ENCODE data around the gene LHFPL3.

The LHFPL3 gene

GRCh38 chr7:104800307-104800706 lies 471.9 kb downstream of the LHFPL3 start:
- DNase-seq (ENCODE audit: low read depth) = no peak

- DNase-seq (ENCODE audit: low read depth) = no peak
Observed at GRCh38 chr7:104801022-104801421, 472.6 kb downstream of the LHFPL3 start.

DNA sequence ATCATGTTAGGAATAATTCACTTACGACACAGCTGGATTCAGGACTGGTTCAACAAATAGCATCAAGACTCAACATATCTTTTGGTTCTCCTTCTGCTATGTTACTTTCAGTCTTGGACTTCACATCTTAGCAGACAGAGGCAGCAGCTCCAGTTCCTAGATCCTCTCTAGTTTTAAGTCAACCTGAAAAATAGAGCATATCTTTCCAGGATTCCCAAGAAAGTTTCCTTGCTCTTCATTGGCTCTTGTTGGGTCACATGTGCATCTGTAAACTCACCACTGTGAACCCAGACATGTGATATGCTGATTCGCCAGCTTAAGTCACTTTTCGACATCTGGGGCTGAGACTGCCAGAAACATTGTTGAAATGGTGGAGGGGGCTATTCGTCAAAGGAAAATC lies 475.5 kb downstream of the LHFPL3 start:
- no peak for DNase-seq (ENCODE audit: low read depth)

DNA sequence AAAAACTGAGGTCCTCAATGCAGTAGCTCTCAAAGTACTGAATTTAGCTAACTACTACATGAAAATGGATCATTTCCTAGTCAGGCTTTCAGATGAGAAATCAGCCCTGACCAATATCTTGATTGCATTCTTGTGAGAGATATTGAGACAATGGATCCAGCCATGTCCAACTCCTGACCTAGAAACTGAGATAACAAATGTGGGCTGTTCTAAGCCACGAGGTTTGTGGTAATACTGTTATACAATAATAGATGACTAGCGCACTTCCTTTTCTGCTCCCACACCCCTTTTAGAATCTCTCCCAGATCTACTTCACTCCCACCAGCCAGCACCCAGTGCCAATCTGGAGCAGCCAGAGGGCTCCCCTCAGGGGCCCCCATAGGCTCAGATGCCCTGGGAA lies 476.3 kb downstream of the LHFPL3 start:
- no peak for DNase-seq (ENCODE audit: low read depth)

DNA sequence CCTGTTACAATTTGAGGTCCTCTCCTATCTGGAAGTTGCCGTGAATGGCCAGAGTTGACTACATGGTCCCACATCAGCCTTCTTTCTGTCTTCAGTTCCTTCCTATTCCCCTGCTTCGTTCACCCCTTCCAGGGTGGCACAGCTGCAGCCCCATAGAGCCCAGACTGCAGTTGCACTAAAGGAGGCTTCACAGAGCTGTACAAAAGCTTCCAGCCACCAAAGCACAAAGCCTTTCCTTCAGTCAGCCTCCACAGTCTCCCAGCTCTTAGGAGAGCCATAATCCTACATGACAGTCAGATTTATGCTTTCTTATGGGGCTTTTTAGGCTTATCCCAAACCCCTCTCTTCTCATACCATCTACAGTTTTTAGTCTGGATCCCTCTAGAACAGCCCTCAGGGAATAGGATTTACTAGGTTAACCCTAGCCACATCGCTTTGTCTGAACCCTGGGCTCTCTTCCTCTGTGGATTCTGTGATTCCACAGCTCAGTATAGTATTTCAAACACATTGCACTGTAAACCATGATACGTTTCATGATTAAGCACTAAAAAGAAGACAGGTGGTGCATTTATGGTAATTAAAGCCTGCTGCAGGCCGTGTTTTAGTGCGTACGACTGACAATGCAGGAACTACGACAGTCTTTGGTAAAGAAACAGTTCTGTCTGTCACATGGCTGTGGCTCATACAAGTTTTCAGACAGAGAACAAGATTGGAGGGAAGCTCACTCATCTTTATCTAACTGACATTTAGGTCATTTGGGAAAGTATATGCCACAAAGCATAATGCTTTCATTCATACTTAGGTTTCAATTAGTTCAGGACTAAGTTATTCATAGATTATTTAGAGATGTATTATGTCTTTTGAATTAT lies 477.3 kb downstream of the LHFPL3 start:
- no peak for DNase-seq (ENCODE audit: low read depth)

GRCh38 chr7:104807671-104808070 lies 479.3 kb downstream of the LHFPL3 start:
- no peak for DNase-seq (ENCODE audit: low read depth)

- DNase-seq (ENCODE audit: low read depth) = no peak
Observed at GRCh38 chr7:104809906-104810305, 481.5 kb downstream of the LHFPL3 start.

DNA sequence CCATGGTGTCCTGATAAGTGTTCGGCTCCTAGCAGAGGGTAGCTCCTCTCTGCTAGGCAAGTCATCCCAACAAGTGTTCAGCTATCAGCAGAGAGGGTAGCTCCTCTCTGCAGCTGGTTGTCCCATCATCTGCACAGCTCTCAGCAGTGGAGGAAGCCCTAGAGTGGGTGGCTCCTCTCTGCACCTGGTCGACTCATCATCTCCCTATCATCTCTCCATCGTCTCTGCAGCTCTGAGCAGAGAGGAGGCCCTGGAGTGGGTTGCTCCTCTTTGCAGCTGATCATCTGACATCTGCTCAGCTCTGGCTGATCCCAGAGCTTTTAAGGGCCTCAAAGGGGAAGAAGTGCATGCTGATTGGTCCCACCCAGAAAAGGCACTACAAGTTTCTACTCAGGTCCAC lies 485.7 kb downstream of the LHFPL3 start:
- no peak for DNase-seq (ENCODE audit: low read depth)

DNA sequence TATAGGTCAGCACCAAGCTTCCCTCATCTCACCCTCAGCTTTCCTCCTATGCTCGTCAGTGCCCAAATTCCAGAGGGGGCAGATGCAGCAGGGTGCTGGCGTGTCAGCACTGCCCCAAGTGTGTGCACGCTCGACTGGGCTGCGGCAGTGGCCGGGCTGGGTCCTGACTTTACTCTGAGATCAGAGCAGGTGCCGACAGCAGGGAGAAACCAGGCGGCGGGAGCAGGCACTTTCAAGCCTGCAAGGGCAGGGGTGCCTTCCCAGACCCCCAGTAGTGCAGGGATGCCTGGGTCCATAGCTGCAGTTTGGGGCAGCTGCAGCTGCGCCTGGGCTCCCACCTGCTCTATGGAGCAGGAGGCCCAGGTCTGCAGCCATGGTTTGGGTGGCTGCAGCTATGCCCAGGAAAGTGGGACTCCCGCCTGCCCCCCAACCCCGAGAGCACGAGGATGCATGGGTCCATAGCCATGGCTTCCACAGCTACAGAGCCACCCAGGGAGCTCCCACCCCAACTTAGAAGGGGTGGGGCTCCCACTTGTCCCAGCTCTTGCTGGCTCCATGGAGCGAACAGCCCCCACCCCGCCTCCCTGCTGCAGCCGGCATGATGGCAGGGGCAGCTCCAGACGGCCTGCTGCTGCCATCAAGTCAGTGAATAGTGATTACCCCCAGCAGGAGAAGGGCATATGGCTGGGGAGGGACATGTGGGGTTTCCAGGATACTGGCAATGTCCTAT lies 486.4 kb downstream of the LHFPL3 start:
- no peak for DNase-seq (ENCODE audit: low read depth)

- DNase-seq (ENCODE audit: low read depth) = no peak
Observed at GRCh38 chr7:104816537-104816936, 488.1 kb downstream of the LHFPL3 start.

DNA sequence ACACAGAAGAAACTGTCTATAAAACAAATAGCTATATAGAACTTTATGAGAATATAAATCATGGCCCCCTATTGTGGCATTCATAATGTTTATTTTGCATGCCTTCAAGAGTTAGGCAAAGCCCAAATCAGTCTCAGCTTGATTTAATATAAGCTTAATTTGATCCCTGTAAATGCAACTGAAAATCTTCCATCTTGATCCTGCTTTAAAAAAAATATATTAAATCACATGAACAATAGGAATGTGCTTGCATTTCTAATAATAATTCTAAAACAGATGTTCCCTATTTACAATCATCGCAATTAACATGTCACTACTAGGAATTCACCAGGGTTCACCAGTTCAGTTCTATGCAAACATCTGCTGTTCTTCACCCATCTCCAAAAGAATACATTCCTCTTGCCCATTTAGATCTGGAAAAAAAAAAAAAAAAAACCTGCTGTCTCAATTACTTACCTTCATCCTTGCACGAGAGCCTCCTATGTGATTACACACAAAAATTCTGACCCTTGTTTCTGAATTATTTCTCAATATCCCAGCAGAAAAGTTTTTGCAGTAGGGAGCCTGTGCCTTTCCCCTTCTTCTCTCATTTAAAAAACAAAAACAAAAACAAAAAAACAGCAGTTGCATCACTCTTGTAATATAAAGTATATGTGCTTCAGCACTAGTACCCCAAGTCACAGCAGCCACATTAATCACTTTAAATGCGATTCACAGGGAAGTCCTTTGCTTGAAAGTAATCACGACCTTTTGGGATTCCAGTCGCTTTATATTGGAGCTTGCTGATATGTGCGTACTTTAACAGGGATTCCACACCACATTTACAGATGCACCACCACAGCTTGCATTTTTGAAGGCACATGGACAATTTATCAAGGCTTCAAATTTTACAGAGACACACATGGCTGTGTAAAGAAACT lies 490.8 kb downstream of the LHFPL3 start:
- DNase-seq (ENCODE audit: low read depth) = no peak

DNA sequence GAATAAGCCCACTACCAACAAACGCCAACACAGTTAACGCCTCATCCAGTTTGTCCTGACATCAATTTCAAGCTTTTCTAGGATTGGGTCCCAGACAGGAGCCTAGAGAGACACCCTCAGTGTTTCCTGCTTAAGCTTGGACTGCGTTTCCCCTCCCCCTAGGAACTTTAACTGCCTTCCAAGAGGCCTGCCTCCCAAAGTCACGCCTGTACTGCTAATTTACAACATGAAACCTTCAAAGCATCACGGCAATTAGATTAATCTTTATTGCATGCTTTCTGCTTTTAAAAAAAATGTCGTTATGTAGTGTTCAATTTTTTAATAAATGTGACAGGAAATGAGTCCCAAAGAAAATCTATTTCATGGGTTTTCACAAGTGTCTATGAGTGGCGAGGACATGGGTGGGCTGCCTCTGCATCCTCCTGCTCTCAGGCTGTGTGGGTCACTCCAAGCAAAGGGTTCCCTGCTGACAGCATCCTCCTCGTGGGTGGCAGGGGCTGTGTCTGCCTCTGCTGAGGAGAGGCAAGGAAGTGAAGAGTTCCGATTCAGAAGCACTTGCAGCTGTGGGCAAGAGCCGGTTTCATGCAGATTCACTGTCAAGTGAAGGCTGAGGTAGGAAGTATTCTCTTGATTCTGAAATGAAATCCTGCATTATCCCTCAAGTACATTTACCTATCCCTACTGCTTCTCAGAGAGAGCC lies 492.6 kb downstream of the LHFPL3 start:
- no peak for DNase-seq (ENCODE audit: low read depth)

DNA sequence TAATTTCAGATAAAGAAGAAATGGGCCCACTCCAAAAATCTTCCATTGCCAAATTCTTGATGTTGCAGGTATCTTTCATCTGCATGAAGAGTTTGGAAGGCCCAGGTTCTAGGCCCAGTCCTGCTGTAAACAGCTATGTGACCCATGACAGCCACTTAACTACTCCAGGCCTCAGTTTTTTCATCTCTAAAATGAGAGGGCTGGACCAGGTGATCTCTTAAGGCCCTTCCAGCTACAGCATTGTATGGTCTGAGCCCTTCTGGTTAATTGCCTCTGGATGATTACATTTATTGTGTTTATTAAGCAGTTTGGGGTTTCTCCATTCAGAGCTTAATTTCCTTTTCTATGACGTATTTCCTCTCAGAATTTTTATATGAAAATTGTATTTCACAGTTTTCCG lies 494.8 kb downstream of the LHFPL3 start:
- DNase-seq (ENCODE audit: low read depth) = no peak

- no peak for DNase-seq (ENCODE audit: low read depth)
Observed at GRCh38 chr7:104825099-104825498, 496.7 kb downstream of the LHFPL3 start.

DNA sequence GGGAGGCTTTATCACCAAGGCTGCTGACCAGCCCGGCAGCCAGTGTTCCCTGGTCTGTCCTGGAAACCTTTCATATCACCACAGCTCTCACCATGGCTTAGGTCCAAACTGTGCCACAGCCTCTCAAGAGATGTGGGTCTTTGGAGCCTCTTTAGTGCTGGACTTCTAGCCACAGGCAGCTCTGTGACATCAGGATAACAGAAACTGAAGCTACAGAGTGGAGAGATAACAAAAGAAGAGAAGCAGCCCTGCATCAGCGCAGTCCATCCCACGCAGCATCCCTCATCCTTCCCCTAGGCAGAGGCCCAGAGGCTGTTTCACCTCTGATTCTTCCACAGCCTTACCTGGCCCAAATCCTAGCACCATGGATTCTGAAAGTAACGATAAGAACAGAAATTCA lies 497.7 kb downstream of the LHFPL3 start:
- no peak for DNase-seq (ENCODE audit: low read depth)

- DNase-seq (ENCODE audit: low read depth) = no peak
Observed at GRCh38 chr7:104836976-104837375, 508.6 kb downstream of the LHFPL3 start.

DNA sequence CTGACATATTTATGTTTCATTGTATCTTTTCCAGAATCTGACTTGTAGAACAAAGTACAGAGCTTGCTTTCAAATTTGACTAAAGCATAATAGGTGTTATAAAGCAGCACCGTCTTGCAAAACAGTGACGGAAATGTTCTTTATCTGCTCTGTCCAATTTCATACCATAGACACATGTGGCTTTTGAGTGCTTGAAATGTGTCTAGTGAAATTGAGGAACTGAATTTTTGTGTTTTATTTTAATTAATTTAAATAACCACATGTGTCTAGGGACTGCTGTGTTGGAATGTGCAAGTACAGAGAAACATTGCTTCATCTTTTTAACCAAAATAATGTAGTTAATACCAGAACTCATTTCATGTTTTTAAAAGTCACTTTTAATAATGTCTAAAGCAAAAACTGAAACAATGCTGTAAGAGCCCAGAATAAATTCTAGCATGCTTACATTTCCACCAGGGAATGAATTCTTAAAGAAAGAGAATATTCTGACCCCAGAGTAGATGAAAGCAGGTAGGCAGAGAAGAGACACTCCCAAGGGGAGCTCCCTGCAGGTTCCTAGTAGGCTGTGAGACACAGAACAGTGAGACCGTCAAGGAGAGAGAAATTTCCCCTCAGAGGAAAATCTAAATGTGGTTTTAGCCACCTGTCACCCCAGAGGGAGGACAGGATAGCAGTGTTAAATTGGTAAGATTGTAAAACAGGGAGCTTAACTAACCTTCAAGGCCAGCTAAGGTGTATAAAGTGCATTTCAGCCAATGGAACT lies 510.3 kb downstream of the LHFPL3 start:
- DNase-seq (ENCODE audit: low read depth) = no peak

GRCh38 chr7:104839842-104840241 lies 511.4 kb downstream of the LHFPL3 start:
- DNase-seq (ENCODE audit: low read depth) = no peak

DNA sequence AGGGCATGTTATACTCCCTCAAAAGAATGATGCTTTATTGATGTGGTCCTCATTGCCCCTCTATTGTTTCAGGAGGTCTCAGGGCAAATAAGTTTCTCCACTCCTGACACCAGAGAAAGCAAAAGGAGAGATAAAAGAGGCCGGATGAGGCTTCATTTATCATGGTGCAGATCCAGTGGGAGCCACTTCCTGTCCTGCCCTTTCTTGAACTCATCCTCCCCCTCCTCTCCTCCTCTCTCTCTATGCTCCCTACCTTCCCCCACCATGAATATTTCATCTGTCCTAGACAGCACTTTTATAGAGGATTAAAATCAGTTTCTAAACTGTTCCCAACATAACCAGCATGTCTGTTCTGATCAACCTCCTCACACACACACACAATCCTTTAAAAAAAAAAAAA lies 513.4 kb downstream of the LHFPL3 start:
- peak; percentile 10 for DNase-seq (ENCODE audit: low read depth)

- no peak for DNase-seq (ENCODE audit: low read depth)
Observed at GRCh38 chr7:104843198-104843597, 514.8 kb downstream of the LHFPL3 start.

DNA sequence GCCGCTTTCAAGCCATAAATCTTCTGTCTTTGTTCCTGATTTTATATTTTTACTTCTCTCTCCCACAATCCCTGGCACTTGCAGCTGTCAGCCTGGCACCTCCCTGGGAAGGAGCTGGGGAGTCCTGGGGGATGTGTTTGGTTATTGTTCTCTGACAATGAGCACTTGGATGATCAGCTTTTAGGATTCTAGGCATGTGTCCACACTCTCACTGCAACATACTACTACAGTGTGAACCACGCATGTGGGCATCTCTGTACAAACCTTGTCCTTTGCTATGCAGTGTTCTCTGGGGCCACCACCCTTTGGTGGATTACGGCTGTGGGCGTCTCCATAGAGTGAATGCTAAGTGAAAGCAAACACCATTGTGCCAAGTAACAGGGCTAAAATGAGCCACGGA lies 517.2 kb downstream of the LHFPL3 start:
- DNase-seq (ENCODE audit: low read depth) = no peak
